Measurements from ENCODE around the gene CHD2. TPM values are rescaled to one million over a fixed set of nuclear protein-coding genes. Genes with fewer than 3 reads are reported as not detected.
A peak's percentile ranks its signal among the peaks of the same experiment; 100 is the strongest.

The CHD2 gene
- total and polyA plus RNA-seq, 4 donors = 38.0 to 144 (median 81.5) TPM

DNA sequence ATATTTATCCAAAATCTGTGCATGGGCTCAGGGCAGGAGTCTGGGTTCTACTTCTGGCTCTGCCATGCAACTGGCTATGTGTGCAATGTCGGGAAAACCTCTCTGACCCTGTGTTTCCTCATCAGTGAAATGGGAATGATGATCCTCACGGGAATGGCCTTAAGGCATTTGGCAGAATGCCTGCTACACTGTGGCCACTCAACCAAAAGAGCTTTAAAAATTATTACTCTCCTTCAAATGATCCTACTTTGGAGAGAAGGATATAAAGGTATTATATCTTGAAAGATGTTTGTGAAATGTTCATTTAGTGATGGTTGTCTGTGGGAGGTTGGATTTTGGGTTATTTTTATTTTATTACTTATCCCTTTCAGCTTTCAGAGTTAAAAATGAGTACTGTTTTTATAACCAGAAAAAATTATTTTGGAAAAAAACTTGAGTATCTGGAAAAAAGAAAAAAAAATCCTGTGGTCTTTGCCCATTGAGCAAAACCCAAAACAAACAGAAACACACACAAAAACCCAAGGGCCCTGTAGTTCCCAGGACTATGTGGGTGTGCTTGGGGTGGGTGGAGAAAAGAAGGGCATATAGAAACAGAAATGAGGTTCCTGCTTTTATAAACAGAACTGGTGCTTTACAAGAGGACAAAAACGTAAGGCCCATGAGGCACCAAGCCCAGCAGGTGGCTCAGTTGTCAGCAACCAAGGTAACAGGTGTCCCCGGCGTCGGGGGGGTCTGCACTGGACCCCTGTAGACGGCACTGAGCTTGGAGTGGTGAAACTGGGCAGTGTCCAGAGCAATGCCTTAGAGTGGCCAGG lies 166.9 kb downstream of the CHD2 start:
- Histone ChIP-seq H3K4me3 (ENCODE audit: low read length in 2 of 2) (no peak overlapping the region), H3K27ac (ENCODE audit: low read depth in 1 of 2, low read length in 2 of 2) (peak overlapping the region in 1 of 2 donors; percentile 38), H3K9me3 (ENCODE audit: control insufficient read depth, low read length) (no peaks in the 10 kb centered on the region), H3K4me1 (ENCODE audit: control insufficient read depth in 1 of 2, insufficient read depth in 2 of 2, low read length in 2 of 2) (peaks cover 0 to 2% of the 10 kb centered on the region in 2 donors), H3K27me3 (ENCODE audit: control insufficient read depth in 1 of 2, insufficient read depth in 2 of 2, low read length in 1 of 2) (no peaks in the 10 kb centered on the region), H3K36me3 (ENCODE audit: control insufficient read depth in 1 of 2, insufficient read depth in 2 of 2, low read length in 1 of 2) (no peaks in the 10 kb centered on the region)
- ATAC-seq (ENCODE audit: low FRiP score) (no peak), DNase-seq (peak in 1 of 2 donors; percentile 33)
- 6 to 8% methylated on average over 7 of the region's 7 CpGs for WGBS, 2 donors
- intact Hi-C loops (cut with DNase I) = no loop called here

DNA sequence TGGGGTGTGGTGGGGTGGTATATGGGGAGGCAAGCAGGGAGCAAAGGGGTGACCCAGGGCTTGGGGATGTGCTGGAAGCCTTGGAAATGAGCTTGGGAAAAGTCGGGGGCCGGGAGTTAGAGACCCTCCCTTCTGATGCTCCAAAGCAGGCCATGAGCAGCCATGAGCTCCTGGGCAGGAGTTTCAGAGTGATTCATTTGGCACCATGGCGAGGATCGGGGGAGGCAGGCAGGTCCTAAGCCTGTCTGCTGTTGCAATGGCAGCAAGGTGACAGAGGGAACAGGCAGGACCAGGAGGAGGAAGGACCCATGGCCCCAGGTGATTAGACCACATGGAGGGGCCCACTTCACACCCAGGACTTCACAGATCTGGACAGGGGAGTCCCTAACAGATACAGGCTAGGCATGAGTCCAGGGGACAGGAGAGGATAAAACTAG lies 167.5 kb downstream of the CHD2 start:
- Histone ChIP-seq H3K4me3 (ENCODE audit: low read length in 2 of 2) (no peak overlapping the region), H3K36me3 (ENCODE audit: control insufficient read depth in 1 of 2, insufficient read depth in 2 of 2, low read length in 1 of 2) (no peaks in the 10 kb centered on the region), H3K27ac (ENCODE audit: low read depth in 1 of 2, low read length in 2 of 2) (peak overlapping the region in 1 of 2 donors; percentile 9), H3K9me3 (ENCODE audit: control insufficient read depth, low read length) (no peaks in the 10 kb centered on the region), H3K4me1 (ENCODE audit: control insufficient read depth in 1 of 2, insufficient read depth in 2 of 2, low read length in 2 of 2) (peaks cover 0 to 2% of the 10 kb centered on the region in 2 donors), H3K27me3 (ENCODE audit: control insufficient read depth in 1 of 2, insufficient read depth in 2 of 2, low read length in 1 of 2) (no peaks in the 10 kb centered on the region)
- 28 to 31% methylated on average over 4 of the region's 4 CpGs for WGBS, 2 donors
- ATAC-seq (ENCODE audit: low FRiP score) (no peak), DNase-seq (peak in 1 of 2 donors; percentile 51)
- intact Hi-C loops (cut with DNase I) = no loop called here

- no peak overlapping the region for H3K4me3 ChIP-seq (ENCODE audit: low read length in 2 of 2)
- no peaks in the 10 kb centered on the region for H3K9me3 ChIP-seq (ENCODE audit: control insufficient read depth, low read length)
- DNase-seq (peak in 1 of 2 donors; percentile 10), ATAC-seq (ENCODE audit: low FRiP score) (no peak)
- H3K27ac ChIP-seq (ENCODE audit: low read depth in 1 of 2, low read length in 2 of 2) = no peak overlapping the region
- no peaks in the 10 kb centered on the region for H3K27me3 ChIP-seq (ENCODE audit: control insufficient read depth in 1 of 2, insufficient read depth in 2 of 2, low read length in 1 of 2)
- peaks cover 0 to 2% of the 10 kb centered on the region in 2 donors for H3K4me1 ChIP-seq (ENCODE audit: control insufficient read depth in 1 of 2, insufficient read depth in 2 of 2, low read length in 2 of 2)
- intact Hi-C loops (cut with DNase I) = no loop called here
- WGBS, 2 donors = 92 to 94% methylated on average over 6 of the region's 6 CpGs
- no peaks in the 10 kb centered on the region for H3K36me3 ChIP-seq (ENCODE audit: control insufficient read depth in 1 of 2, insufficient read depth in 2 of 2, low read length in 1 of 2)
These were observed 168.6 kb downstream of the CHD2 start for GRCh38 chr15:93068581-93069199.

GRCh38 chr15:93070132-93070531 lies 170.0 kb downstream of the CHD2 start:
- ATAC-seq (ENCODE audit: low FRiP score) (no peak), DNase-seq (no peak)
- no peaks in the 10 kb centered on the region for H3K9me3 ChIP-seq (ENCODE audit: control insufficient read depth, low read length)
- intact Hi-C loops (cut with DNase I) = loop anchor here (5.0 kb wide), 3 partner anchors 33 to 268 kb away; no protein-coding TSS in a partner anchor
- H3K36me3 ChIP-seq (ENCODE audit: control insufficient read depth in 1 of 2, insufficient read depth in 2 of 2, low read length in 1 of 2) = no peaks in the 10 kb centered on the region
- 58 to 68% methylated on average over 10 of the region's 10 CpGs for WGBS, 2 donors
- no peaks in the 10 kb centered on the region for H3K27me3 ChIP-seq (ENCODE audit: control insufficient read depth in 1 of 2, insufficient read depth in 2 of 2, low read length in 1 of 2)
- no peak overlapping the region for H3K4me3 ChIP-seq (ENCODE audit: low read length in 2 of 2)
- H3K27ac ChIP-seq (ENCODE audit: low read depth in 1 of 2, low read length in 2 of 2) = no peak overlapping the region
- peaks cover 0 to 2% of the 10 kb centered on the region in 2 donors for H3K4me1 ChIP-seq (ENCODE audit: control insufficient read depth in 1 of 2, insufficient read depth in 2 of 2, low read length in 2 of 2)

DNA sequence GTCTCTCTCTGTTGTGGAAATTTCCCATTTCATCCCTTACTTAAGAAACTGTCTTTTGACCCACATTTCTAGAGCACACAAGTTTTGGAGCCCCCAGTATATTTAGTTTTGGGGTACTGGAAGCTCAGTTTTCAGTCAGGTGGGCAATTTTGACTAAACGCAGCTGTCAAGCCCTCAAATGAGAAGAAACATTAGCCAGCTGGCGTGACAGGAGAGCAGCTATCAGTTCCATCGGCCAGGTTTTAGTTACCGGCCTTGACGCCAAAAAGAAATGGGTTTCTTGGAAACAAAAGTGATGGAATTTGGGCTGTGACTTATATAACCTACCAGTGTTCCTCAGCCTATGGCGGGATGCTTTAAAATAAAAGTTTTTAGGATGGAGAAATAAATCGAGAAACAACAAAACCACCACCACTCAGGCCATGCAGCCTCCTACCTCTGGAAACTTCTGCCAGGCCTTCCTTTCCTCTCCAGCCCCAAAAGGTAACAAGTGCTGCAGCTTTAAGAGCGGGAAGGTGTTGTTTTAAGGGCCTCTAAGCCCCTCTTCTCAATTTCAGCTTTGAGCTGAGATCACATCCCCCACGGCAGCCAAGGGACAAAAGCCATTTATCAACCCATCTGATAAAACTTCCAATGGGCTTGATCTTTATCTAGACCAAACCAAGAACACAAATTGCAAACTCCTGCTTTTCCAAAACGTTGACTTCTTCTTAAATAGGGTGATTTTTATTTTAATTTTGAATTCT lies 170.6 kb downstream of the CHD2 start:
- intact Hi-C loops (cut with DNase I) = loop anchor here (5.0 kb wide), 3 partner anchors 33 to 268 kb away; no protein-coding TSS in a partner anchor
- 34 to 47% methylated on average over 10 of the region's 10 CpGs for WGBS, 2 donors
- no peaks in the 10 kb centered on the region for H3K27me3 ChIP-seq (ENCODE audit: control insufficient read depth in 1 of 2, insufficient read depth in 2 of 2, low read length in 1 of 2)
- ATAC-seq (ENCODE audit: low FRiP score) (no peak), DNase-seq (no peak)
- peak overlapping the region in 1 of 2 donors; percentile 72 for H3K4me3 ChIP-seq (ENCODE audit: low read length in 2 of 2)
- no peaks in the 10 kb centered on the region for H3K9me3 ChIP-seq (ENCODE audit: control insufficient read depth, low read length)
- H3K4me1 ChIP-seq (ENCODE audit: control insufficient read depth in 1 of 2, insufficient read depth in 2 of 2, low read length in 2 of 2) = peaks cover 0 to 2% of the 10 kb centered on the region in 2 donors
- no peak overlapping the region for H3K27ac ChIP-seq (ENCODE audit: low read depth in 1 of 2, low read length in 2 of 2)
- no peaks in the 10 kb centered on the region for H3K36me3 ChIP-seq (ENCODE audit: control insufficient read depth in 1 of 2, insufficient read depth in 2 of 2, low read length in 1 of 2)

GRCh38 chr15:93071469-93071936 lies 171.4 kb downstream of the CHD2 start:
- no peak for ATAC-seq (ENCODE audit: low FRiP score)
- Histone ChIP-seq H3K36me3 (ENCODE audit: control insufficient read depth in 1 of 2, insufficient read depth in 2 of 2, low read length in 1 of 2) (no peaks in the 10 kb centered on the region), H3K9me3 (ENCODE audit: control insufficient read depth, low read length) (no peaks in the 10 kb centered on the region), H3K4me1 (ENCODE audit: control insufficient read depth in 1 of 2, insufficient read depth in 2 of 2, low read length in 2 of 2) (peaks cover 0 to 2% of the 10 kb centered on the region in 2 donors), H3K27ac (ENCODE audit: low read depth in 1 of 2, low read length in 2 of 2) (no peak overlapping the region), H3K27me3 (ENCODE audit: control insufficient read depth in 1 of 2, insufficient read depth in 2 of 2, low read length in 1 of 2) (no peaks in the 10 kb centered on the region), H3K4me3 (ENCODE audit: low read length in 2 of 2) (peak overlapping the region; percentile 64 to 72)
- 5 to 10% methylated on average over 22 of the region's 22 CpGs for WGBS, 2 donors
- no peak for DNase-seq
- intact Hi-C loops (cut with DNase I) = loop anchor here (5.0 kb wide), 3 partner anchors 34 to 269 kb away; no protein-coding TSS in a partner anchor

DNA sequence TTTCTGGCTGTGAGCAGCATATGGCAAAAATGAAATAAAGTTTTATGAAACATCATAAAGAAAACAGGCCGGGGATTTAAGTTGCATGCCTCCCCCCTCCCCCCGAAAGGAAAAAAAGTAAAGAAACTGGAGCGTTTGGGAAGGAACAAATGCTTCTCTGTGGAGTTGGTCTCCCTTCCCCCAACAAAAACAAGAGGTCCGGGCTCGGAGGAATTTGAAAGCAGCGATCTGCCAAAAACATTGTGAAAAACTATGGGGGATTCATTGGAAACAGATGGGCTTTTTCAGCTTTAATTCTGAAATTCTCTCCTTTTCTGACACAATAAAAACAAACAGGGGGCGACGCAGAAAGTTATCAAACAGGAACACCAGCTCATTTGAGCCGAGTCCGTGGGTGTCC lies 171.9 kb downstream of the CHD2 start:
- DNase-seq = no peak
- ATAC-seq (ENCODE audit: low FRiP score) = no peak
- Histone ChIP-seq H3K4me1 (ENCODE audit: control insufficient read depth in 1 of 2, insufficient read depth in 2 of 2, low read length in 2 of 2) (no peaks in the 10 kb centered on the region), H3K27ac (ENCODE audit: low read depth in 1 of 2, low read length in 2 of 2) (no peak overlapping the region), H3K36me3 (ENCODE audit: control insufficient read depth in 1 of 2, insufficient read depth in 2 of 2, low read length in 1 of 2) (no peaks in the 10 kb centered on the region), H3K9me3 (ENCODE audit: control insufficient read depth, low read length) (no peaks in the 10 kb centered on the region), H3K4me3 (ENCODE audit: low read length in 2 of 2) (peak overlapping the region; percentile 64 to 72), H3K27me3 (ENCODE audit: control insufficient read depth in 1 of 2, insufficient read depth in 2 of 2, low read length in 1 of 2) (no peaks in the 10 kb centered on the region)
- WGBS, 2 donors = 1% methylated on average over 10 of the region's 10 CpGs
- intact Hi-C loops (cut with DNase I) = loop anchor here (5.0 kb wide), 3 partner anchors 35 to 270 kb away; no protein-coding TSS in a partner anchor
